ENCODE measurements around the gene BPIFA1.
A peak's percentile ranks its signal among the peaks of the same experiment; 100 is the strongest.

Gene BPIFA1

DNA sequence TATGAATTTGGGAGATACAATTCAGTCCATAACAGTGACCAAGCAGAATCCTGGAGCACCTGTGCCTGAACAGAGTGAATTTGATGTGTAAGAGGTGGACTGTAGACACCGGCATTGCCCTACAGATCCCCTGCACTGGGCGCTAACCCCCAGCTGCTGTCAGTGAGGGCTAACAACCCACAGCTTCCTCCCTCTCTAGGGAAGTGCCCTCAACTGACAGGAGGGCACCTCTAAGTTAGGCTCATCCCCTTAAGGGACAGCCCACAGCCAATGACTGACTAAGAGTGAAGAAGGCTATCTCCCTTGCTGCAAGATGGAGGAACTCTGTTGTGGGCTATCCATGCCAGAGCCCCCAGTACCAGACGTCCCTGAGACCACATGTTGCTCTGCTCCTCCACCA lies 31.9 kb downstream of the BPIFA1 start:
- TF ChIP-seq SPI1 (IDR thresholded peaks at IDR 0.05; ENCODE audit: borderline replicate concordance, low read depth), result peak; percentile 90
- TF ChIP-seq, protein P1, sequence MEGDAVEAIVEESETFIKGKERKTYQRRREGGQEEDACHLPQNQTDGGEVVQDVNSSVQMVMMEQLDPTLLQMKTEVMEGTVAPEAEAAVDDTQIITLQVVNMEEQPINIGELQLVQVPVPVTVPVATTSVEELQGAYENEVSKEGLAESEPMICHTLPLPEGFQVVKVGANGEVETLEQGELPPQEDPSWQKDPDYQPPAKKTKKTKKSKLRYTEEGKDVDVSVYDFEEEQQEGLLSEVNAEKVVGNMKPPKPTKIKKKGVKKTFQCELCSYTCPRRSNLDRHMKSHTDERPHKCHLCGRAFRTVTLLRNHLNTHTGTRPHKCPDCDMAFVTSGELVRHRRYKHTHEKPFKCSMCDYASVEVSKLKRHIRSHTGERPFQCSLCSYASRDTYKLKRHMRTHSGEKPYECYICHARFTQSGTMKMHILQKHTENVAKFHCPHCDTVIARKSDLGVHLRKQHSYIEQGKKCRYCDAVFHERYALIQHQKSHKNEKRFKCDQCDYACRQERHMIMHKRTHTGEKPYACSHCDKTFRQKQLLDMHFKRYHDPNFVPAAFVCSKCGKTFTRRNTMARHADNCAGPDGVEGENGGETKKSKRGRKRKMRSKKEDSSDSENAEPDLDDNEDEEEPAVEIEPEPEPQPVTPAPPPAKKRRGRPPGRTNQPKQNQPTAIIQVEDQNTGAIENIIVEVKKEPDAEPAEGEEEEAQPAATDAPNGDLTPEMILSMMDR (IDR thresholded peaks at IDR 0.05; ENCODE audit: insufficient read depth, low read length), result no peak

DNA sequence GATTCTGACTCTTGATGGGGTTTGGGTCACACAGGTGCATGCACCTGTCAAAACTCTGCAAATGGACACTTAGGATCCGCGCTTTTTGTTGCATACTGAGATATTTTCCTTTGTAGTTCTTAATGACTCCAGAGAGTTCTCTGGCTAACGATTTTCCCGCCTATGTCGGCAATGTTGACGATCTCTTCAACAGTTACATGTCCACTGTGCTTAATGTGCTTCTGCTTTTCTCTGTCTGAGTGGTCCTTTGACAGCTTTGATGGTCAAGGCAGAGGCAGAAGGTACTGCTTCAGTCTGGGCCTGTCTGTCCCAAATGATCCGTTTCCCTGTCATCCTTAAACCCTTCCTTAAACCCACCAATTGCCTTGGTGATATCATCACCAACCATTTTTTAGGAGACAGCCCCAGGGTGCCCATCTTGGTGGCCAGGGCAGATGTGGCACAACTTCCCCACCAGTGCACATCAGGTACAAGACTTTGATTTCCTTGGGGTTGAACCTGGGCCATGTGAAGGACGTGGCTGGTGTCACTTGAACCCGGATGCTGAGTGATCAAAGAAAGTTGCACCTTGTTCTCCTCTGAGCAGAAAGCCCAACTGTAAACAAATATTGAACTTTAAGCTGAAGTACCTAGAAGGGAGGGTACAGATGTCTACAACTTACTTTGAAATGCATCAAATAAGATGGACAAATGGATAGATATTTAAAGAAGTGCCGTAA lies 36.5 kb downstream of the BPIFA1 start:
- no peak overlapping the region for H3K27ac ChIP-seq (replicated peaks)
- no peak for DNase-seq (ENCODE audit: low read depth in 1 of 2, low spot score in 1 of 2)
- TF ChIP-seq POLR2AphosphoS5 (IDR thresholded peaks at IDR 0.05; ENCODE audit: low read depth) (no peak), GABPA (IDR thresholded peaks at IDR 0.05; ENCODE audit: low read depth) (no peak), REST (IDR thresholded peaks at IDR 0.05; ENCODE audit: insufficient replicate concordance, low read depth) (no peak), SPI1 (IDR thresholded peaks at IDR 0.05; ENCODE audit: borderline replicate concordance, low read depth) (no peak)
- TF ChIP-seq, protein P1 (IDR thresholded peaks at IDR 0.05; ENCODE audit: insufficient read depth, low read length), result no peak
- no peak overlapping the region for H3K4me3 ChIP-seq (replicated peaks; ENCODE audit: insufficient read depth, low read length)
- H3K27me3 ChIP-seq (ENCODE audit: insufficient read depth, poor library complexity, severe bottlenecking), result no peaks in the 10 kb centered on the region

More for the DNA sequence above, 31.9 kb downstream of the BPIFA1 start:
- H3K27me3 ChIP-seq (ENCODE audit: insufficient read depth, poor library complexity, severe bottlenecking), result no peaks in the 10 kb centered on the region
- no peak overlapping the region for H3K4me3 ChIP-seq (replicated peaks; ENCODE audit: insufficient read depth, low read length)
- H3K27ac ChIP-seq (replicated peaks), result peak overlapping the region; percentile 11; the same call in 1 of the 2 replicates
- peak; percentile 51 to 83 for DNase-seq (ENCODE audit: low read depth in 1 of 2, low spot score in 1 of 2)

- no peaks in the 10 kb centered on the region for H3K27me3 ChIP-seq (ENCODE audit: insufficient read depth, poor library complexity, severe bottlenecking)
- TF ChIP-seq POLR2AphosphoS5 (IDR thresholded peaks at IDR 0.05; ENCODE audit: low read depth), result no peak
- TF ChIP-seq, protein P1 (IDR thresholded peaks at IDR 0.05; ENCODE audit: insufficient read depth, low read length), result no peak
- DNase-seq (ENCODE audit: low read depth in 1 of 2, low spot score in 1 of 2), result no peak
- H3K27ac ChIP-seq (replicated peaks), result no peak overlapping the region
- no peak overlapping the region for H3K4me3 ChIP-seq (replicated peaks; ENCODE audit: insufficient read depth, low read length)
Measured at GRCh38 chr20:33273117-33273851, 37.5 kb downstream of the BPIFA1 start.

- no peak for DNase-seq (ENCODE audit: low read depth in 1 of 2, low spot score in 1 of 2)
- TF ChIP-seq SPI1 (IDR thresholded peaks at IDR 0.05; ENCODE audit: borderline replicate concordance, low read depth) (no peak), GABPA (IDR thresholded peaks at IDR 0.05; ENCODE audit: low read depth) (no peak), REST (IDR thresholded peaks at IDR 0.05; ENCODE audit: insufficient replicate concordance, low read depth) (no peak), POLR2AphosphoS5 (IDR thresholded peaks at IDR 0.05; ENCODE audit: low read depth) (no peak)
- TF ChIP-seq, protein P1 (IDR thresholded peaks at IDR 0.05; ENCODE audit: insufficient read depth, low read length), result no peak
- Histone ChIP-seq H3K4me3 (replicated peaks; ENCODE audit: insufficient read depth, low read length) (no peak overlapping the region), H3K27ac (replicated peaks) (no peak overlapping the region), H3K27me3 (ENCODE audit: insufficient read depth, poor library complexity, severe bottlenecking) (no peaks in the 10 kb centered on the region)
Measured at GRCh38 chr20:33275215-33275614, 39.4 kb downstream of the BPIFA1 start.
